HG02938 (cell line): ENCODE data around the gene LGALS7B.
"Not testable (repeated sequence)": the region's sequence is repeated elsewhere in the genome, so short reads cannot be mapped to it uniquely, and the experiment has no call there.

ENCODE experiments used
- ATAC-seq: cut with Tn5 transposase; IDR thresholded peaks from one replicate; pipeline ENCODE4 v1.9.1; 2021; ENCODE audit warnings: mild to moderate bottlenecking, moderate library complexity; ENCODE audit not compliant: unreplicated experiment

Gene LGALS7B

GRCh38 chr19:38793671-38794070 lies 4.7 kb downstream of the LGALS7B start:
- ATAC-seq = no peak

- ATAC-seq = no peak
Measured at GRCh38 chr19:38795549-38795948, 6.5 kb downstream of the LGALS7B start.

GRCh38 chr19:38796154-38796553 lies 7.2 kb downstream of the LGALS7B start:
- ATAC-seq = no peak

DNA sequence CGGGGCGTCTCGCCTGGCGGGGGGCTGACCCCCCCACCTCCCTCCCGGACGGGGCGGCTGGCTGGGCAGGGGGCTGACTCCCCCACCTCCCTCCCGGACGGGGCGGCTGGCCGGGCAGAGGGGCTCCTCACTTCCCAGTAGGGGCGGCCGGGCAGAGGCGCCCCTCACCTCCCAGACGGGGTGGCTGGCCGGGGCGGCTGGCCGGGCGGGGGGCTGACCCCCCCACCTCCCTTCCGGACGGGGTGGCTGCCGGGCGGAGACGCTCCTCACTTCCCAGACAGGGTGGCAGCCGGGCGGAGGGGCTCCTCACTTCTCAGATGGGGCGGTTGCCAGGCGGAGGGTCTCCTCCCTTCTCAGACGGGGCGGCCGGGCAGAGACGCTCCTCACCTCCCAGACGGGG lies 8.8 kb downstream of the LGALS7B start:
- not testable (repeated sequence) for ATAC-seq

DNA sequence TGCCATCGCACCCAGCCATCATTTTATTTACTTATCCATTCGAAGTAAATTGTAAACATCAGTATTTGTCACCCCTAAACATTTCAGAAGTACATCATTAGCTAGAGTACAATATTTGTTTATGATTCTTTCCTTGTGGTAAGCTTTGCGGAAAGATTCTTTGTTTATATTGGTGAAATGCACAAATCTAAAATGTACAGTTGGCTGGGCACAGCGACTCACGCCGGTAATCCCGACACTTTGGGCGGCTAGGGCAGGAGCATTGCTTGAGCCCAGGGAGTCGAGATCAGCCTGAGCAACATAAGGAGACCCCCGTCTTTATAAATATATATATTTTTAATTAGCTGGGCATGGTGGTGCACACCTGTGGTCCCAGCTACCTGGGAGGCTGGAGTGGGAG lies 10.1 kb downstream of the LGALS7B start:
- no peak for ATAC-seq

- no peak for ATAC-seq
Measured at GRCh38 chr19:38800577-38801347, 11.8 kb downstream of the LGALS7B start.

- ATAC-seq = no peak
Measured at GRCh38 chr19:38801359-38802095, 12.5 kb downstream of the LGALS7B start.

DNA sequence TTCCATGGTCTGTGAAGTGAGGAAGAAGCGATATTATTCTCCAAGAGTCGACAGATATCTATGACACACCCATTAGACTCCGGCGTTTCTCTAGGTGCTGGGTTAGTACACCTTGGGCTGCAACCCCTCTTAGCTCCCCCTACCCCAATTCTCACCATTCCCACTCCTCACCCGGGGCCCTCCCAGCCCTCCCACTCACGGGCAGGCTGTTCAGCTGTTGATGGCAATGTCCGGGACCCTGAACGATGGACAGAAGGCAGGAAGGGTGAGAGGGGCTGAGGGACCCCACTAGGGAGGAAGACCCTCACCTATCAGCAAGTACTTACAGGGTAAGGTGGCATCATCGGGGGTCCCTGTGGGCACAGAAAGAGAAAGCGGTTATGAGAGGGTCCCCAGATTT lies 14.5 kb downstream of the LGALS7B start:
- ATAC-seq = no peak

GRCh38 chr19:38805180-38805579 lies 16.2 kb downstream of the LGALS7B start:
- no peak for ATAC-seq

DNA sequence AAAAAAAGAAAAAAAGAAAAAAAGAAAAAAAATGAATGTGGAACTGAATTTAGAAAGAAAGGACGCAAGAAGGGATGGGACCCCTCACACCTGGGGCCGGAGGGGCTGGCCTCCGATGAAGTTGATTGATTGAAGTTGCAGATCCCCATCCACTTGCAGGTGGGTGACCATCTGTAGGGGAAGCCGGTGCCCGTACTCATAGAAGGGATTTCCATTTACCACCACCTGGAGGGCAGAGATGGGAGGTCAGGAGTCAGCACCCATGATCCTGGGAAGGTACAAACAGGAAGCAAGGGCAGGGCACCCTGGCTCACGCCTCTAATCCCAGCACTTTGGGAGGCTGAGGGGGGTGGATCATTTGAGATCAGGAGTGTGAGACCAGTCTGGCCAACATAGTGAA lies 17.4 kb downstream of the LGALS7B start:
- ATAC-seq = no peak

DNA sequence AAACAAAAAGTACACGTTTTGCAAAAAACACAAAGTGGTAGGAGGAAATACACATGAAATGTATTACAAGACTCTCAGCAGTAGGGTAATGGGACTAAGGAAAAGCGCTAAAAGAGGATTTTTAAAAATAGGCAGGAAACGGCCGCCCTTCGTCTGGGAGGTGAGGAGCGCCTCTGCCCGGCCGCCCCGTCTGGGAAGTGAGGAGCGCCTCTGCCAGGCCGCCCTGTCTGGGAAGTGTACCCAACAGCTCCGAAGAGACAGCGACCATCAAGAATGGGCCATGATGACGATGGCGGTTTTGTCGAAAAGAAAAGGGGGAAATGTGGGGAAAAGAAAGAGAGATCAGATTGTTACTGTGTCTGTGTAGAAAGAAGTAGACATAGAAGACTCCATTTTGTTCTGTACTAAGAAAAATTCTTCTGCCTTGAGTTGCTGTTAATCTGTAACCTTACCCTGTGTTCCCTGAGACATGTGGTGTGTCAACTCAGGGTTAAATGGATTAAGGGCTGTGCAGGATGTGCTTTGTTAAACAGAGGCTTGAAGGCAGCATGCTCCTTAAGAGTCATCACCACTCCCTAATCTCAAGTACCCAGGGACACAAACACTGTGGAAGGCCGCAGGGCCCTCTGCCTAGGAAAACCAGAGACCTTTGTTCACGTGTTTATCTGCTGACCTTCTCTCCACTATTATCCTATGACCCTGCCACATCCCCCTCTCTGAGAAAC lies 18.5 kb downstream of the LGALS7B start:
- not testable (repeated sequence) for ATAC-seq

GRCh38 chr19:38808741-38809140 lies 19.7 kb downstream of the LGALS7B start:
- no peak for ATAC-seq

- ATAC-seq = no peak
Measured at GRCh38 chr19:38809592-38810252, 20.7 kb downstream of the LGALS7B start.

- ATAC-seq = no peak
Measured at GRCh38 chr19:38812009-38812840, 23.2 kb downstream of the LGALS7B start.

DNA sequence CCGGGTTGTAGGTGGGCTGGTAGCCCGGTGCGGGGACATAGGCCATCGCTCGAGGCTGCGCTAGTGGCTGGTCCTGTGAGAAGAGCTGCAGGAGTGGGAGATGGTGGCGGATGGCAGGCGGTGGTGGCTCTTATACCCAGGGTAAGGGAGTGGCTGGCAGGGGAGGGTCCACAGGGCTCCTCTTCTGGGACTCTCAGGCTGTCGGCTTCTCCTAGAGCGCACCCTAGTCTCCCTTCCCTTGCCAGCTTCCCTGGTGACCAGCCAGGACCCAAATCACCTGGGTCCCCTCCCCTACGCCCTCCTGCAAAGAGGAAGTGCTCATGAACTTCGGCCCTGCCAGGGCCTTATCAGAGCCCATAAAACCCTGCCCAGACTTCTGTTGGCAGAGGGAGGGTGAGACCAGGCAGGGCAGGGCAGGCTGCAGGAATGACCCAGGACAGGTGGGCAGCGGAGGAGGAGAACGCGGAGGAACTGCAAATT lies 23.9 kb downstream of the LGALS7B start, which contains the start of gene LGALS4:
Gene LGALS4 (minus strand): TSS at position 105 of the 480 bp plus-strand sequence. CDS start 59 bp downstream, at position 46.
- ATAC-seq = no peak

DNA sequence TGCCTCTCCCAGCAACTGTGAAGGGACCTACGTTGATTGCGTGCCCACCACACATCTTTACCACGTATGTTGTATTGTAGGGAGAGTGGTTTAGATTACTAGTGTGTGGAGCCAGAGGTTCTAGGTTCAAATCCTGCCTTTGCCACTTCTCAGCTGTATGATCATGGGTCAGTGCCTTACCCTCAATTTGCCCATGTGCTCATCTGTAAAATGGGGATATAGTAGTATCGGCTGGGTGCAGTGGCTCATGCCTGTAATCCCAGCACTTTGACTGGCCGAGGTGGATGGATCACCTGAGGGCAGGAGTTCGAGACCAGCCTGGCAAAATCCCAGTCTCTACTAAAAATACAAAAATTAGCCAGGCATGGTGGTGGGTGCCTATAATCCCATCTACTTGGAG lies 24.3 kb downstream of the LGALS7B start:
- ATAC-seq = no peak

GRCh38 chr19:38813932-38814331 lies 24.9 kb downstream of the LGALS7B start:
- ATAC-seq = not testable (repeated sequence)

- no peak for ATAC-seq
Measured at GRCh38 chr19:38815059-38816001, 26.3 kb downstream of the LGALS7B start.
